K562 (cell line): ENCODE results near the gene GPR35. TPM values are rescaled to one million over a fixed set of nuclear protein-coding genes. Genes with fewer than 3 reads are reported as not detected.

ENCODE experiments used
- ATAC-seq: fragments of 200-7000 bp; cut with Tn5 transposase; 3 replicates; pipeline ENCODE4 v1.9.1; 2020; ENCODE audit warnings: moderate library complexity
- BruUV-seq: library from RNA; stranded (reverse); fragments of 400-500 nt; replicated peaks from 2 replicates; lab custom pipeline; 2021; lab: Mats Ljungman, UMichigan
- CTCF ChIA-PET: fragments of 300-600 bp; formaldehyde crosslinking; extraction: SDS; loops from one replicate; lab custom pipeline; 2021; ENCODE audit warnings: low intra/inter-chr PET ratio; lab: Yijun Ruan, JAX
- POLR2A ChIA-PET: fragments of 300-600, 350-650 bp; sonication (Branson Sonifier 250); formaldehyde crosslinking; extraction: SDS; loops from one replicate; lab custom pipeline; 2021; ENCODE audit warnings: antibody characterized with exemption, inconsistent platforms; lab: Yijun Ruan, JAX
- DNase-seq, 4 experiments: peaks; one replicate each; pipeline versions ENCODE4 v3.0.0 to v3.0.0-alpha.2; 2011 to 2018; ENCODE audit warnings: low spot score in 3 of 4, mixed read lengths in 3 of 4; ENCODE audit errors: extremely low read depth in 1 of 4
- FAIRE-seq: peaks from 2 replicates; lab custom pipeline; 2011; peaks lifted over from hg19 to GRCh38; lab: Jason Lieb, UNC
- H2AFZ ChIP-seq: 2 replicates; pipeline ENCODE4 v1.6.0; 2011; ENCODE audit warnings: low read depth, low read length, control low read depth, inconsistent platforms
- H3K27ac ChIP-seq: fragments of 200-600 bp; 3 replicates; pipeline ENCODE4 v1.8.0; 2011; ENCODE audit warnings: low read depth, mild to moderate bottlenecking, control low read depth, inconsistent platforms, low read length, moderate library complexity, mixed read lengths; ENCODE audit errors: extremely low read depth
- H3K27me3 ChIP-seq, 2 experiments: fragments of 300-600 bp in 1 of 2; 2 replicates in 1 of 2; 3 replicates in 1 of 2; pipeline versions ENCODE4 v1.6.0 to v1.8.0; 2011; ENCODE audit warnings: inconsistent platforms in 2 of 2, low read length in 2 of 2, mild to moderate bottlenecking in 1 of 2, mixed read lengths in 1 of 2, moderate library complexity in 1 of 2; ENCODE audit not compliant: control insufficient read depth in 2 of 2, insufficient read depth in 2 of 2
- H3K36me3 ChIP-seq: fragments of 300-600 bp; 3 replicates; pipeline ENCODE4 v1.8.0; 2011; ENCODE audit warnings: mild to moderate bottlenecking, low read length, inconsistent platforms; ENCODE audit not compliant: control insufficient read depth, insufficient read depth
- H3K4me1 ChIP-seq, 2 experiments: fragments of 200-600 bp in 1 of 2; replicated peaks in 1 of 2; 2 replicates in 1 of 2; 3 replicates in 1 of 2; pipeline versions ENCODE4 v1.5.1 to v1.8.0; 2011; ENCODE audit warnings: inconsistent platforms in 2 of 2, low read length in 2 of 2, mild to moderate bottlenecking in 1 of 2, mixed read lengths in 1 of 2, moderate library complexity in 1 of 2; ENCODE audit not compliant: control insufficient read depth in 2 of 2, insufficient read depth in 2 of 2
- H3K4me2 ChIP-seq: 2 replicates; pipeline ENCODE4 v1.6.1; 2011; ENCODE audit warnings: low read length, control low read depth, inconsistent platforms, mixed read lengths; ENCODE audit not compliant: insufficient read depth
- H3K4me3 ChIP-seq: fragments of 200-600 bp; sonication (generic), shearing (Covaris generic); 2 replicates; pipeline ENCODE4 v1.5.1; 2016; ENCODE audit warnings: control low read depth, inconsistent platforms
- H3K79me2 ChIP-seq: fragments of 200-600 bp; 3 replicates; pipeline ENCODE4 v1.8.0; 2011; ENCODE audit warnings: low read length, inconsistent platforms; ENCODE audit not compliant: control insufficient read depth, insufficient read depth
- H3K9ac ChIP-seq, 2 experiments: 2 replicates each; pipeline versions ENCODE4 v1.6.0 to v1.6.1; 2011; ENCODE audit warnings: low read depth in 2 of 2, low read length in 2 of 2, control low read depth in 1 of 2, inconsistent platforms in 1 of 2, mild to moderate bottlenecking in 1 of 2, mixed read lengths in 1 of 2; ENCODE audit not compliant: insufficient read depth in 1 of 2
- H3K9me1 ChIP-seq: one replicate; pipeline ENCODE4 v1.6.0; 2011; ENCODE audit warnings: inconsistent platforms, mild to moderate bottlenecking, low read length, moderate library complexity; ENCODE audit not compliant: control insufficient read depth, insufficient read depth
- H3K9me3 ChIP-seq: replicated peaks from 2 replicates; pipeline ENCODE4 v1.5.1; 2011; ENCODE audit warnings: low read depth, low read length, inconsistent platforms; ENCODE audit not compliant: control insufficient read depth, insufficient read depth
- H4K20me1 ChIP-seq: replicated peaks from 2 replicates; pipeline ENCODE4 v1.6.1; 2011; ENCODE audit warnings: low read length, inconsistent platforms, mixed read lengths; ENCODE audit not compliant: control insufficient read depth, insufficient read depth
- CREB5 ChIP-seq: fragments of 250-450 bp; sonication (Bioruptor Pico); IDR thresholded peaks from 2 replicates; pipeline ENCODE4 v1.5.0; 2020; ENCODE audit warnings: mild to moderate bottlenecking
- RBM25 ChIP-seq: fragments of 200-400 bp; formaldehyde crosslinking; IDR thresholded peaks from 2 replicates; pipeline ENCODE4 v1.6.1; 2018; ENCODE audit warnings: low read length, low read depth, moderate library complexity; ENCODE audit not compliant: severe bottlenecking
- WGBS: fragments of 100-300 bp; shearing (Covaris generic); methylation state at CpG from one replicate; pipeline ENCODE4 v1.1.6; 2016; ENCODE audit warnings: low coverage, mixed read lengths; ENCODE audit not compliant: insufficient coverage; ENCODE audit errors: missing lambda C conversion rate; 5-methylcytosine and 5-hydroxymethylcytosine counted together
- in situ Hi-C: fragments of 300-500 bp; cut with MboI; formaldehyde crosslinking; loops from 4 replicates; pipeline ENCODE4 v1.15.0; 2018; ENCODE audit warnings: inconsistent platforms, mixed read lengths
- intact Hi-C: fragments of 100-400 bp; cut with micrococcal nuclease; formaldehyde crosslinking; loops from 2 replicates; pipeline ENCODE4 v1.14.2; 2022
- polyA plus RNA-seq, 8 experiments: library from polyadenylated mRNA; depleted of rRNA in 4 of 8; stranded (reverse) in 5 of 8; unstranded in 3 of 8; fragments of >200 nt; fragmentation: Nextera tagmentation in 2 of 8; fragmentation: Illumina TruSeq in 1 of 8; extraction: Ambion mirVana in 2 of 8; extraction: Trizol in 1 of 8; gene quantifications; 2 replicates each; pipeline versions ENCODE4 v1.2.1 to v1.2.3, GENCODE V29; 2011 to 2014; ENCODE audit warnings: inconsistent platforms in 1 of 8, missing spikeins in 1 of 8
- total RNA-seq, 7 experiments: library from RNA; depleted of rRNA in 6 of 7; stranded (reverse); fragments of >200 nt in 6 of 7; fragmentation: Illumina TruSeq in 2 of 7; extraction: Trizol in 2 of 7; gene quantifications; 2 replicates each; pipeline versions ENCODE4 v1.2.1 to v1.2.3, GENCODE V29; 2011 to 2021; ENCODE audit warnings: low replicate concordance in 1 of 7
- TF ChIP-seq, protein P1 (sequence below): fragments of 450-650 bp; IDR thresholded peaks from 2 replicates; pipeline ENCODE4 v1.6.1; 2016
- TF ChIP-seq, protein P2 (sequence below), 2 experiments: fragments of 450-650 bp; formaldehyde crosslinking in 1 of 2; IDR thresholded peaks; 2 replicates each; pipeline versions ENCODE4 v1.4.0 to v1.6.1; 2014 to 2020; ENCODE audit warnings: mild to moderate bottlenecking in 2 of 2, borderline replicate concordance in 1 of 2, low read depth in 1 of 2
- TF ChIP-seq, protein P3 (sequence below): fragments of 450-650 bp; IDR thresholded peaks from 2 replicates; pipeline ENCODE4 v1.6.1; 2017; ENCODE audit warnings: mild to moderate bottlenecking, moderate library complexity
- TF ChIP-seq, protein P4 (sequence below): fragments of 450-650 bp; formaldehyde crosslinking; IDR thresholded peaks from 2 replicates; pipeline ENCODE4 v1.4.0; 2022; ENCODE audit warnings: missing genetic modification characterization

GPR35 gene
- total and polyA plus RNA-seq, 9 of the 15 experiments (the other 6 are each of a cell fraction or from before 2014, with no cell fraction given) = 0.04 to 0.50 (median 0.29) TPM; not detected in 3

DNA sequence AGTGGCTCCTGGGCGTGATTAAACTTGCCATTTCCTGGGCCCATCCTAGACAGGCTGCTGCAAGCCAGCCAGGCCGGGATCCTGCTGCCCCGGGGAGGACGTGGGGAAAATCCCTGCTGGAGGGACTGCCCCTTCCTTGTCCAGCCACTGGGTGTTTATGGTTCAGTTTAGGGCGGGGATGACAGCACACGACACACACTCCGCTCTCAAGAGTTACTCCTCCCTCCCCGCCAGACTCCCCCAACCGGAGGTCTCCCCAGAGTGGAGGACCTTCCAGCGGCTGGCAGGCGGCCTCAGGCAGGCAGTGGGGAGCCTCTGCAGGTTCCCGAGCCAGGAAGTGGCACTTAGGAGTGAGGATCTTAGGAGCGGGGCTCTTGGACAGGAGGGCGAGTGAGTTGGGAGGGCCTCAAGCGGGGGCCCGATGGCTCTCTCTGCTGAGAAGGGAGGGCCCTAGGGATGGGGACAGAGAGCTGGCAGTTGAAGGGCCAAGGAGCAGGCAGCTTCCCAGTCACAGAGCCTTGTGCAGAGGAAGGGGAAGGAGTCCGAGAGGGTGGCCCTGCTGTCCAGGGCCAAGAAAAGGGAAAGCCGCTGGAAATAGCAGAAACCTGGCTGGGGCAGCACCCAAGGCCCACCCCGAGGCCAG is 5.7 kb upstream of the GPR35 start:
- intact Hi-C loops = no loop called here
- no peak overlapping the region for H3K4me2 ChIP-seq
- no peak overlapping the region for H3K9ac ChIP-seq
- ATAC-seq (no peak; the same call in 2 of the 3 replicates), DNase-seq (no peak), FAIRE-seq (no peak)
- no peak overlapping the region for H3K4me3 ChIP-seq
- no peak overlapping the region for H3K27ac ChIP-seq
- no peaks in the 10 kb centered on the region for H3K9me1 ChIP-seq
- H3K9me3 ChIP-seq = no peaks in the 10 kb centered on the region
- BruUV-seq = no TSS peak
- in situ Hi-C loops = no loop called here
- no peak overlapping the region for H2AFZ ChIP-seq
- H3K36me3 ChIP-seq = no peaks in the 10 kb centered on the region
- no peaks in the 10 kb centered on the region for H3K79me2 ChIP-seq
- ChIA-PET POLR2A (interaction anchor here (0.6 kb wide), 1 partner anchor 1044 kb away, joined by 3 read pairs; no protein-coding TSS in a partner anchor), CTCF (no interaction called here)
- H4K20me1 ChIP-seq = no peaks in the 10 kb centered on the region
- WGBS = 28% methylated on average over 9 of the region's 19 CpGs
- H3K4me1 ChIP-seq = peaks cover 0 to 32% of the 10 kb centered on the region in 2 experiments; a peak in 2 of 5 replicates
- no peaks in the 10 kb centered on the region for H3K27me3 ChIP-seq
- TF ChIP-seq, protein P1, sequence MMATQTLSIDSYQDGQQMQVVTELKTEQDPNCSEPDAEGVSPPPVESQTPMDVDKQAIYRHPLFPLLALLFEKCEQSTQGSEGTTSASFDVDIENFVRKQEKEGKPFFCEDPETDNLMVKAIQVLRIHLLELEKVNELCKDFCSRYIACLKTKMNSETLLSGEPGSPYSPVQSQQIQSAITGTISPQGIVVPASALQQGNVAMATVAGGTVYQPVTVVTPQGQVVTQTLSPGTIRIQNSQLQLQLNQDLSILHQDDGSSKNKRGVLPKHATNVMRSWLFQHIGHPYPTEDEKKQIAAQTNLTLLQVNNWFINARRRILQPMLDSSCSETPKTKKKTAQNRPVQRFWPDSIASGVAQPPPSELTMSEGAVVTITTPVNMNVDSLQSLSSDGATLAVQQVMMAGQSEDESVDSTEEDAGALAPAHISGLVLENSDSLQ = no peak
- TF ChIP-seq, protein P2, sequence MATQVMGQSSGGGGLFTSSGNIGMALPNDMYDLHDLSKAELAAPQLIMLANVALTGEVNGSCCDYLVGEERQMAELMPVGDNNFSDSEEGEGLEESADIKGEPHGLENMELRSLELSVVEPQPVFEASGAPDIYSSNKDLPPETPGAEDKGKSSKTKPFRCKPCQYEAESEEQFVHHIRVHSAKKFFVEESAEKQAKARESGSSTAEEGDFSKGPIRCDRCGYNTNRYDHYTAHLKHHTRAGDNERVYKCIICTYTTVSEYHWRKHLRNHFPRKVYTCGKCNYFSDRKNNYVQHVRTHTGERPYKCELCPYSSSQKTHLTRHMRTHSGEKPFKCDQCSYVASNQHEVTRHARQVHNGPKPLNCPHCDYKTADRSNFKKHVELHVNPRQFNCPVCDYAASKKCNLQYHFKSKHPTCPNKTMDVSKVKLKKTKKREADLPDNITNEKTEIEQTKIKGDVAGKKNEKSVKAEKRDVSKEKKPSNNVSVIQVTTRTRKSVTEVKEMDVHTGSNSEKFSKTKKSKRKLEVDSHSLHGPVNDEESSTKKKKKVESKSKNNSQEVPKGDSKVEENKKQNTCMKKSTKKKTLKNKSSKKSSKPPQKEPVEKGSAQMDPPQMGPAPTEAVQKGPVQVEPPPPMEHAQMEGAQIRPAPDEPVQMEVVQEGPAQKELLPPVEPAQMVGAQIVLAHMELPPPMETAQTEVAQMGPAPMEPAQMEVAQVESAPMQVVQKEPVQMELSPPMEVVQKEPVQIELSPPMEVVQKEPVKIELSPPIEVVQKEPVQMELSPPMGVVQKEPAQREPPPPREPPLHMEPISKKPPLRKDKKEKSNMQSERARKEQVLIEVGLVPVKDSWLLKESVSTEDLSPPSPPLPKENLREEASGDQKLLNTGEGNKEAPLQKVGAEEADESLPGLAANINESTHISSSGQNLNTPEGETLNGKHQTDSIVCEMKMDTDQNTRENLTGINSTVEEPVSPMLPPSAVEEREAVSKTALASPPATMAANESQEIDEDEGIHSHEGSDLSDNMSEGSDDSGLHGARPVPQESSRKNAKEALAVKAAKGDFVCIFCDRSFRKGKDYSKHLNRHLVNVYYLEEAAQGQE (IDR thresholded peaks at IDR 0.05; ENCODE audit: borderline replicate concordance) = no peak
- TF ChIP-seq, protein P2 (CRISPR knock-in tag; IDR thresholded peaks at IDR 0.05; ENCODE audit: low read depth) = no peak
- TF ChIP-seq, protein P3, sequence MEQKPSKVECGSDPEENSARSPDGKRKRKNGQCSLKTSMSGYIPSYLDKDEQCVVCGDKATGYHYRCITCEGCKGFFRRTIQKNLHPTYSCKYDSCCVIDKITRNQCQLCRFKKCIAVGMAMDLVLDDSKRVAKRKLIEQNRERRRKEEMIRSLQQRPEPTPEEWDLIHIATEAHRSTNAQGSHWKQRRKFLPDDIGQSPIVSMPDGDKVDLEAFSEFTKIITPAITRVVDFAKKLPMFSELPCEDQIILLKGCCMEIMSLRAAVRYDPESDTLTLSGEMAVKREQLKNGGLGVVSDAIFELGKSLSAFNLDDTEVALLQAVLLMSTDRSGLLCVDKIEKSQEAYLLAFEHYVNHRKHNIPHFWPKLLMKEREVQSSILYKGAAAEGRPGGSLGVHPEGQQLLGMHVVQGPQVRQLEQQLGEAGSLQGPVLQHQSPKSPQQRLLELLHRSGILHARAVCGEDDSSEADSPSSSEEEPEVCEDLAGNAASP = no peak
- TF ChIP-seq CREB5 (no peak), RBM25 (no peak)
- TF ChIP-seq, protein P4, sequence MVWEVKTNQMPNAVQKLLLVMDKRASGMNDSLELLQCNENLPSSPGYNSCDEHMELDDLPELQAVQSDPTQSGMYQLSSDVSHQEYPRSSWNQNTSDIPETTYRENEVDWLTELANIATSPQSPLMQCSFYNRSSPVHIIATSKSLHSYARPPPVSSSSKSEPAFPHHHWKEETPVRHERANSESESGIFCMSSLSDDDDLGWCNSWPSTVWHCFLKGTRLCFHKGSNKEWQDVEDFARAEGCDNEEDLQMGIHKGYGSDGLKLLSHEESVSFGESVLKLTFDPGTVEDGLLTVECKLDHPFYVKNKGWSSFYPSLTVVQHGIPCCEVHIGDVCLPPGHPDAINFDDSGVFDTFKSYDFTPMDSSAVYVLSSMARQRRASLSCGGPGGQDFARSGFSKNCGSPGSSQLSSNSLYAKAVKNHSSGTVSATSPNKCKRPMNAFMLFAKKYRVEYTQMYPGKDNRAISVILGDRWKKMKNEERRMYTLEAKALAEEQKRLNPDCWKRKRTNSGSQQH (CRISPR knock-in tag) = no peak
